ENCODE results near the gene PSG1. TPM values are rescaled to one million over a fixed set of nuclear protein-coding genes. Genes with fewer than 3 reads are reported as not detected.
"Not testable (repeated sequence)": the region's sequence is repeated elsewhere in the genome, so short reads cannot be mapped to it uniquely, and the experiment has no call there.

PSG1 gene
- total and polyA plus RNA-seq, 7 experiments from 2014 or later = 0.37 to 0.64 TPM; not detected in 5

DNA sequence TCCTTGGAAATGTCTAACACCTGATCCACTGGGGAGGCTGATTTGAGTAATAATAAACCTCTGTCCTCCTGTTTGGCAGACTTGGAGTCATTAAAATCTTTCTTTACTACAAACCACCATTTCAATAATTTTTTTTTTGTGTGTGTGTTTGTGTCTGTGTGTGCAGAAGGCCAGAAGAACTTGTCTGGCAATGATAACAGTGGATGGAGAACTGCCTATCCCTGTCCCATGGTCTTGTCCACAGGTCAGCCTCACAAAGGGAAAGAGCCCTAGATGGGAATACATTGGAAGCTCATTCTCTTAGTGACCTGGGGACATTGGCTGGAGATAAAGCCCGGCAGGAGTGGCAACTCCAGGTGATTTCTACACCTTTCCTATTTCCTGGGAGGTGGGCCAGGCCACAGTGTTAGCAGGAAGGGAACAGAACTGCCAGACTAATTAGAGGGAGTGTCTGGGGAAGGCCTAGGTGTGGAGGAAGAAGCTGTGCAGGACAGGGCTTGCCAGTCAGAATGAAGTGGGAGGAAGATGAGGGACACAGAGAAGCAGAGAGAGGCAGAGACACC, 27.7 kb downstream of the PSG1 start:
- intact Hi-C loops (cut with micrococcal nuclease); H3K9me3 ChIP-seq (ENCODE audit: control insufficient read depth in 2 of 3, low read length in 3 of 3); H3K4me1 Mint-ChIP-seq; ATAC-seq; H3K36me3 Mint-ChIP-seq; CTCF ChIA-PET; H3K9me3 Mint-ChIP-seq; H3K4me3 Mint-ChIP-seq; H3K36me3 ChIP-seq (ENCODE audit: control insufficient read depth in 2 of 3, insufficient read depth in 3 of 3, low read length in 3 of 3); H3K27ac Mint-ChIP-seq; H3K27ac ChIP-seq (ENCODE audit: low read depth, low read length); H3K4me1 ChIP-seq (ENCODE audit: control insufficient read depth in 2 of 2, insufficient read depth in 2 of 2, low read length in 2 of 2); POLR2A ChIA-PET; DNase-seq; H3K4me3 ChIP-seq (ENCODE audit: low read length); H3K27me3 ChIP-seq (ENCODE audit: control insufficient read depth in 2 of 2, insufficient read depth in 2 of 2, low read length in 2 of 2): not testable (repeated sequence)
- peaks cover 0 to 28% (median 5%) of the 10 kb centered on the region in 5 donors for H3K27me3 Mint-ChIP-seq

GRCh38 chr19:42850981-42851717, 28.4 kb downstream of the PSG1 start:
- Mint-ChIP-seq H3K27me3 (peaks cover 0 to 22% (median 4%) of the 10 kb centered on the region in 5 donors), H3K9me3 (peaks cover 0 to 5% (median 0%) of the 10 kb centered on the region in 11 donors), H3K4me3 (no peak overlapping the region), H3K36me3 (no peaks in the 10 kb centered on the region), H3K4me1 (no peaks in the 10 kb centered on the region), H3K27ac (no peak overlapping the region)
- Histone ChIP-seq H3K4me1 (ENCODE audit: control insufficient read depth in 2 of 2, insufficient read depth in 2 of 2, low read length in 2 of 2) (no peaks in the 10 kb centered on the region), H3K36me3 (ENCODE audit: control insufficient read depth in 2 of 3, insufficient read depth in 3 of 3, low read length in 3 of 3) (no peaks in the 10 kb centered on the region), H3K4me3 (ENCODE audit: low read length) (no peak overlapping the region), H3K9me3 (ENCODE audit: control insufficient read depth in 2 of 3, low read length in 3 of 3) (no peaks in the 10 kb centered on the region), H3K27me3 (ENCODE audit: control insufficient read depth in 2 of 2, insufficient read depth in 2 of 2, low read length in 2 of 2) (no peaks in the 10 kb centered on the region), H3K27ac (ENCODE audit: low read depth, low read length) (no peak overlapping the region)
- POLR2A ChIA-PET = no interaction called here
- CTCF ChIA-PET = no interaction called here
- DNase-seq = no peak
- no peak for ATAC-seq
- intact Hi-C loops (cut with micrococcal nuclease) = no loop called here

- ChIA-PET POLR2A (no interaction called here), CTCF (no interaction called here)
- peaks cover 0 to 24% (median 7%) of the 10 kb centered on the region in 5 donors for H3K27me3 Mint-ChIP-seq
- no peak overlapping the region for H3K4me3 Mint-ChIP-seq
- peaks cover 0 to 2% (median 0%) of the 10 kb centered on the region in 11 donors for H3K9me3 Mint-ChIP-seq
- intact Hi-C loops (cut with micrococcal nuclease) = no loop called here
- no peaks in the 10 kb centered on the region for H3K36me3 ChIP-seq (ENCODE audit: control insufficient read depth in 2 of 3, insufficient read depth in 3 of 3, low read length in 3 of 3)
- no peak overlapping the region for H3K27ac ChIP-seq (ENCODE audit: low read depth, low read length)
- no peak for DNase-seq
- no peak overlapping the region for H3K4me3 ChIP-seq (ENCODE audit: low read length)
- no peaks in the 10 kb centered on the region for H3K9me3 ChIP-seq (ENCODE audit: control insufficient read depth in 2 of 3, low read length in 3 of 3)
- ATAC-seq = no peak
- H3K4me1 ChIP-seq (ENCODE audit: control insufficient read depth in 2 of 2, insufficient read depth in 2 of 2, low read length in 2 of 2) = no peaks in the 10 kb centered on the region
- no peaks in the 10 kb centered on the region for H3K36me3 Mint-ChIP-seq
- H3K4me1 Mint-ChIP-seq = no peaks in the 10 kb centered on the region
- no peak overlapping the region for H3K27ac Mint-ChIP-seq
- no peaks in the 10 kb centered on the region for H3K27me3 ChIP-seq (ENCODE audit: control insufficient read depth in 2 of 2, insufficient read depth in 2 of 2, low read length in 2 of 2)
Observed at GRCh38 chr19:42846597-42846996, 32.9 kb downstream of the PSG1 start.

DNA sequence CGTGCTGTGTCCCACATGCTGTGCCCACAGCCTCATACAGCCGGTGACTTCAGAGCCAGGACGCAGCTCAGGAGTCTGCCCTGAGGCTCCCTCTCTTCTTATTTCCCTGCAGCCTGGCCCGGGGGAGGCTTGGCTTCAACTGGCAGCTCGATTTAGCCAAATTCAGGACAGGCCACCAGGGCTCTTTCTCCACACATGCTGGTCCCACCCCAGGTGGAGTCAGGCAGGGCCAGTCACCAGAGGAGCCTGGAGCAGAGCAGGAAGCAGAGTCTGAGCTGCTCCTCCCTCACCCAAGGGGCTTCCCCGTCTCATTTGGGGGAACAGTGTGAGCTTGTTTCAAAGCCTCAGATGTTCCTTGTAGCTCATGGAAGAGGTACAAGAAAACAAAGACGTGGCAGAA, 35.9 kb downstream of the PSG1 start:
- H3K4me1 ChIP-seq (ENCODE audit: control insufficient read depth in 2 of 2, insufficient read depth in 2 of 2, low read length in 2 of 2); H3K27me3 ChIP-seq (ENCODE audit: control insufficient read depth in 2 of 2, insufficient read depth in 2 of 2, low read length in 2 of 2); H3K36me3 Mint-ChIP-seq; DNase-seq; H3K4me3 ChIP-seq (ENCODE audit: low read length); H3K9me3 Mint-ChIP-seq; H3K36me3 ChIP-seq (ENCODE audit: control insufficient read depth in 2 of 3, insufficient read depth in 3 of 3, low read length in 3 of 3); intact Hi-C loops (cut with micrococcal nuclease); H3K27ac Mint-ChIP-seq; POLR2A ChIA-PET; H3K4me3 Mint-ChIP-seq; CTCF ChIA-PET; H3K4me1 Mint-ChIP-seq; H3K27ac ChIP-seq (ENCODE audit: low read depth, low read length); H3K9me3 ChIP-seq (ENCODE audit: control insufficient read depth in 2 of 3, low read length in 3 of 3); ATAC-seq: not testable (repeated sequence)
- H3K27me3 Mint-ChIP-seq = peaks cover 0 to 40% (median 27%) of the 10 kb centered on the region in 5 donors

GRCh38 chr19:42832746-42833442, 46.6 kb downstream of the PSG1 start:
- DNase-seq; POLR2A ChIA-PET; H3K36me3 Mint-ChIP-seq; CTCF ChIA-PET; H3K4me1 ChIP-seq (ENCODE audit: control insufficient read depth in 2 of 2, insufficient read depth in 2 of 2, low read length in 2 of 2); H3K4me3 Mint-ChIP-seq; H3K27me3 ChIP-seq (ENCODE audit: control insufficient read depth in 2 of 2, insufficient read depth in 2 of 2, low read length in 2 of 2); H3K4me1 Mint-ChIP-seq; H3K4me3 ChIP-seq (ENCODE audit: low read length); intact Hi-C loops (cut with micrococcal nuclease); H3K27ac ChIP-seq (ENCODE audit: low read depth, low read length); H3K9me3 ChIP-seq (ENCODE audit: control insufficient read depth in 2 of 3, low read length in 3 of 3); H3K36me3 ChIP-seq (ENCODE audit: control insufficient read depth in 2 of 3, insufficient read depth in 3 of 3, low read length in 3 of 3); ATAC-seq; H3K27ac Mint-ChIP-seq: not testable (repeated sequence)
- H3K9me3 Mint-ChIP-seq = peaks cover 0 to 17% (median 3%) of the 10 kb centered on the region in 11 donors
- H3K27me3 Mint-ChIP-seq = peaks cover 7 to 45% (median 37%) of the 10 kb centered on the region in 5 donors

DNA sequence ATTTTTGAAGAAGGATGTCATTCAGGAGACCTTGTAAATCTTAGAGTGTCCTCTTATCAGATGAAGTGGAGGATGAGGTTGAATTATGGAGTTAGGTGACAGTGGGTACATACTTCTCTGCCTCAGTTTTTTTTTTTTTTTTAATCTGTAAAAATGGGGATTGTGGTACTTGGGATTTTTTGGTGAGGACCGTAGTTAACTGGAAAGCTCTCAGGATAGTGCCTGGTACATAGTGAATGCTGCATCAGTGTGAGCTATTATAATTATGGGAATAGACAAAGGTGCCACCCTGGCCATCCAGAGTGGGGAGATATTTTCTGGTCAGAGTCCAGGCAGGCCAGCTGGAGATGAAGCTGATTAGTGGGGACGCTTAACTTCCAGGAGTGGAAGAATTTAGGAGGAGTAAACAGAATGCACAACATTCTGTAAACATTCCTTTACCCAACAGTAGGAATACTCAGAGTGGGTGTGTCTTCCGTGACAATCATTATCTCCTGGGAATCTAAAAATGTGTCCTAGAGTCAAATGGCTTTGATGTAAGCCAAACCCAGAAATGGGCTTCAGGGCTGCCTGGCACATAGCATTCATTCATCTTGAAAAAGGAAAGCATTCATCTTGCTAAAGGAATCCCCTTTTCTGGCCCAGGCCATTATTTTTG, 47.4 kb downstream of the PSG1 start:
- H3K4me3 Mint-ChIP-seq, H3K36me3 Mint-ChIP-seq: not testable (repeated sequence)

More for the DNA sequence above, 47.4 kb downstream of the PSG1 start:
- H3K36me3 ChIP-seq (ENCODE audit: control insufficient read depth in 2 of 3, insufficient read depth in 3 of 3, low read length in 3 of 3); DNase-seq; ATAC-seq; CTCF ChIA-PET; intact Hi-C loops (cut with micrococcal nuclease); H3K27ac ChIP-seq (ENCODE audit: low read depth, low read length); H3K4me1 ChIP-seq (ENCODE audit: control insufficient read depth in 2 of 2, insufficient read depth in 2 of 2, low read length in 2 of 2); H3K4me1 Mint-ChIP-seq; H3K27me3 ChIP-seq (ENCODE audit: control insufficient read depth in 2 of 2, insufficient read depth in 2 of 2, low read length in 2 of 2); POLR2A ChIA-PET; H3K27ac Mint-ChIP-seq; H3K4me3 ChIP-seq (ENCODE audit: low read length); H3K9me3 ChIP-seq (ENCODE audit: control insufficient read depth in 2 of 3, low read length in 3 of 3): not testable (repeated sequence)
- H3K27me3 Mint-ChIP-seq = peaks cover 7 to 44% (median 37%) of the 10 kb centered on the region in 5 donors
- H3K9me3 Mint-ChIP-seq = peaks cover 0 to 20% (median 4%) of the 10 kb centered on the region in 11 donors
